Type B pancreatic cell (in vitro differentiated cells): ENCODE measurements around the gene SLC22A23. TPM values are rescaled to one million over a fixed set of nuclear protein-coding genes. Genes with fewer than 3 reads are reported as not detected.

Experiments
- DNase-seq: peaks from one replicate; pipeline ENCODE4 v3.0.0; 2021; ENCODE audit warnings: mixed read lengths; ENCODE audit not compliant: unreplicated experiment; ENCODE audit errors: extremely low spot score
- H3K27ac Mint-ChIP-seq: 2 replicates; pipeline ENCODE4 v1.8.0; 2021; ENCODE audit warnings: mild to moderate bottlenecking, mixed read lengths
- H3K27me3 Mint-ChIP-seq: 2 replicates; pipeline ENCODE4 v1.8.0; 2021; ENCODE audit warnings: mixed read lengths
- H3K36me3 Mint-ChIP-seq: 2 replicates; pipeline ENCODE4 v1.8.0; 2021; ENCODE audit warnings: mixed read lengths
- H3K4me1 Mint-ChIP-seq: one replicate; pipeline ENCODE4 v1.8.0; 2021; ENCODE audit warnings: mixed read lengths; ENCODE audit not compliant: unreplicated experiment
- H3K4me3 Mint-ChIP-seq: 2 replicates; pipeline ENCODE4 v1.8.0; 2021; ENCODE audit warnings: mild to moderate bottlenecking, mixed read lengths
- H3K9me3 Mint-ChIP-seq: 2 replicates; pipeline ENCODE4 v1.8.0; 2021; ENCODE audit warnings: mixed read lengths
- total RNA-seq: library from RNA; stranded (reverse); gene quantifications from 2 replicates; pipeline ENCODE4 v1.2.1, GENCODE V29; 2021; ENCODE audit warnings: low replicate concordance
- TF ChIP-seq, protein P1 (sequence below): fragments of 200-600 bp; sonication (generic); conservative IDR thresholded peaks from 2 replicates; pipeline ENCODE4 v1.5.0; 2021; ENCODE audit warnings: antibody characterized with exemption, mild to moderate bottlenecking

Gene SLC22A23
- total RNA-seq, 1 donor from 2014 or later = 36.6 TPM

DNA sequence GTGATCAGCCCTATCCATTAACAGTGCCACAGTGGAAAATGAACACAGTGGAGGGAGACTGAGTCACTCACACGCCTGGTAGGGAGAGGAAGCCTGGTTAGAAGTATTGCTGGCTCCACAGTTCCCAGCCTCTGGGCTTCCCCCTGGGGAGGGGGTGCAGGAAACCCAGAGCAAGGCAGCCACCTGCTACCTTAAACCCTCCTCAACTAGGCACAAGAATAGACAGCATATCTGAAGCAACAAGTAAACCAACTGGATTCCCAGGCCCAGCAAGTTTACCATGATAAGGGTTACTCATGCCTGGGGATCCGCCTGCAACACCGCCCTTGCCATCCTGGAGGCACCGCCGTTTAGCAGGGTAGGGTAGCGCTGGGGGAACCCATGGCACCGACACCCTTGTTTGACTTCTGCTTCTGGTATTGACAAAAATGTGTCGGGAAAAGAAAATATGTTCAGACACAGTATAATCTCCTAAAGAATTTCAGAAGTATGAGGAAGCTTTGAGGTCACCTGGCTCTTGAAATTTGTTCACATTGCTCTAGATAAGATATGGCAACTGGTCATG, 38.3 kb downstream of the SLC22A23 start:
- H3K36me3 Mint-ChIP-seq = peaks cover 5% of the 10 kb centered on the region
- H3K27me3 Mint-ChIP-seq = no peaks in the 10 kb centered on the region
- TF ChIP-seq, protein P1, sequence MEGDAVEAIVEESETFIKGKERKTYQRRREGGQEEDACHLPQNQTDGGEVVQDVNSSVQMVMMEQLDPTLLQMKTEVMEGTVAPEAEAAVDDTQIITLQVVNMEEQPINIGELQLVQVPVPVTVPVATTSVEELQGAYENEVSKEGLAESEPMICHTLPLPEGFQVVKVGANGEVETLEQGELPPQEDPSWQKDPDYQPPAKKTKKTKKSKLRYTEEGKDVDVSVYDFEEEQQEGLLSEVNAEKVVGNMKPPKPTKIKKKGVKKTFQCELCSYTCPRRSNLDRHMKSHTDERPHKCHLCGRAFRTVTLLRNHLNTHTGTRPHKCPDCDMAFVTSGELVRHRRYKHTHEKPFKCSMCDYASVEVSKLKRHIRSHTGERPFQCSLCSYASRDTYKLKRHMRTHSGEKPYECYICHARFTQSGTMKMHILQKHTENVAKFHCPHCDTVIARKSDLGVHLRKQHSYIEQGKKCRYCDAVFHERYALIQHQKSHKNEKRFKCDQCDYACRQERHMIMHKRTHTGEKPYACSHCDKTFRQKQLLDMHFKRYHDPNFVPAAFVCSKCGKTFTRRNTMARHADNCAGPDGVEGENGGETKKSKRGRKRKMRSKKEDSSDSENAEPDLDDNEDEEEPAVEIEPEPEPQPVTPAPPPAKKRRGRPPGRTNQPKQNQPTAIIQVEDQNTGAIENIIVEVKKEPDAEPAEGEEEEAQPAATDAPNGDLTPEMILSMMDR = no peak
- peaks cover 64% of the 10 kb centered on the region for H3K4me1 Mint-ChIP-seq
- H3K9me3 Mint-ChIP-seq = no peaks in the 10 kb centered on the region
- peak overlapping the region; percentile 25 for H3K4me3 Mint-ChIP-seq
- DNase-seq = no peak
- H3K27ac Mint-ChIP-seq = peak overlapping the region; percentile 81

DNA sequence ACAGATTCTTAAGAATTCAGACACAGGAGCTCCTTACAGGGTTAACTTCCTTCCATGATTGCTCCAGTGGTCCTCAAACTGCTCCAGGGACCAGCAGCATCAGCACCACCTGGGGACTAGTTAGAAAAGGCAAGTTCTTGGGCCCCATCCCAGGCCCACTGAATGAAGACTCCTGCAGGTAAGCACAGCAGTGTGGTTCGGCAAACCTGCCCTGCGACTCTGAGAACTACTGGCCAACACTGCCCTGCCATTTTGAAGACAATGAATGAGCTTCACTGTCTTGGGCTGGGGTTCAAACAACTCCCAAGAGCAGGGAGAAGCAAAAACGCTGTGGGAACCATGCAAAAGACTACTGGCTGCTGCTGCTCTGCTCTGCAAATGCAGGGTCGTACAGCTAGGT, 39.4 kb downstream of the SLC22A23 start:
- H3K4me3 Mint-ChIP-seq = peak overlapping the region; percentile 13
- H3K4me1 Mint-ChIP-seq = peaks cover 58% of the 10 kb centered on the region
- H3K9me3 Mint-ChIP-seq = peaks cover 4% of the 10 kb centered on the region
- peaks cover 16% of the 10 kb centered on the region for H3K36me3 Mint-ChIP-seq
- TF ChIP-seq, protein P1 = no peak
- H3K27me3 Mint-ChIP-seq = no peaks in the 10 kb centered on the region
- peak overlapping the region; percentile 81 for H3K27ac Mint-ChIP-seq
- DNase-seq = no peak

DNA sequence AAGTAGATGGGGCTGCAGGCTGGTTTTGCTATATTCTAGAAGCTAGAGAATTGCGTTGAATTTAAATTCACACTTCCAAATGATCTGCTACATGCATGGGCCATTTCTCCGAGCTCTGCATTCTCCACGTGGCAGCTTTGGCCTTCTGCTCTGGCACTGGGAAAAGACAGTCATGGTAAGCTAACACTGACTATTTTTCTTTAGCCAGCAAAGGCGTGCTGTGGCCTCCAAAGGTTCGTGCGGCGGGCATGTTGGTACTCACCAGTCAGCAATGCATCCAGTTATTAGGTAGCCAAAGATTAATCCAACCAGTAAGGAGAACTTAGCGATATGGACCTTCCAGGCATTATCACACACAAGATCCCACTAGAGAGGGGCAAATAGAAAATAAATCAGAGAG, 41.4 kb downstream of the SLC22A23 start:
- no peak for DNase-seq
- H3K27ac Mint-ChIP-seq = peak overlapping the region; percentile 14
- peaks cover 52% of the 10 kb centered on the region for H3K4me1 Mint-ChIP-seq
- H3K27me3 Mint-ChIP-seq = no peaks in the 10 kb centered on the region
- TF ChIP-seq, protein P1 = no peak
- peaks cover 9% of the 10 kb centered on the region for H3K9me3 Mint-ChIP-seq
- H3K36me3 Mint-ChIP-seq = peaks cover 26% of the 10 kb centered on the region
- no peak overlapping the region for H3K4me3 Mint-ChIP-seq

DNA sequence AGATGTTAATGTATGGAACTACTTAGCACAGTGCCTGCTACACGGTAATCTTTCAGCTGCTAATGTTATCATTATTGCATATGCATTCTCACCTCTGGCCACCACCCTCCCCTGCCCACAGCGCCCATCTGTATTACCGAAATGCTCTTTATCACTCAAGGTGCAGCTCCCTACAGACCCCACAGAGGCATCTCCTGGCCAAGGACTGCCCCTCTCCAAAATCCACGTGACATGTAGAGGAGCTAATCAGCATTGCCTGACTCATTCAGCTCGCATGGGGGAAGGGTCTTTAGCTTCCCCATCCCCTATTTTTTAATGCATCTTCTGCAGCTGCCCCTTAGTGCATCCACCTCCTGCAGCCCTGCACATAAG, 41.8 kb downstream of the SLC22A23 start:
- peaks cover 26% of the 10 kb centered on the region for H3K36me3 Mint-ChIP-seq
- peaks cover 56% of the 10 kb centered on the region for H3K4me1 Mint-ChIP-seq
- DNase-seq = no peak
- H3K27me3 Mint-ChIP-seq = no peaks in the 10 kb centered on the region
- TF ChIP-seq, protein P1 = no peak
- peak overlapping the region; percentile 91 for H3K27ac Mint-ChIP-seq
- H3K9me3 Mint-ChIP-seq = peaks cover 9% of the 10 kb centered on the region
- H3K4me3 Mint-ChIP-seq = peak overlapping the region; percentile 72

DNA sequence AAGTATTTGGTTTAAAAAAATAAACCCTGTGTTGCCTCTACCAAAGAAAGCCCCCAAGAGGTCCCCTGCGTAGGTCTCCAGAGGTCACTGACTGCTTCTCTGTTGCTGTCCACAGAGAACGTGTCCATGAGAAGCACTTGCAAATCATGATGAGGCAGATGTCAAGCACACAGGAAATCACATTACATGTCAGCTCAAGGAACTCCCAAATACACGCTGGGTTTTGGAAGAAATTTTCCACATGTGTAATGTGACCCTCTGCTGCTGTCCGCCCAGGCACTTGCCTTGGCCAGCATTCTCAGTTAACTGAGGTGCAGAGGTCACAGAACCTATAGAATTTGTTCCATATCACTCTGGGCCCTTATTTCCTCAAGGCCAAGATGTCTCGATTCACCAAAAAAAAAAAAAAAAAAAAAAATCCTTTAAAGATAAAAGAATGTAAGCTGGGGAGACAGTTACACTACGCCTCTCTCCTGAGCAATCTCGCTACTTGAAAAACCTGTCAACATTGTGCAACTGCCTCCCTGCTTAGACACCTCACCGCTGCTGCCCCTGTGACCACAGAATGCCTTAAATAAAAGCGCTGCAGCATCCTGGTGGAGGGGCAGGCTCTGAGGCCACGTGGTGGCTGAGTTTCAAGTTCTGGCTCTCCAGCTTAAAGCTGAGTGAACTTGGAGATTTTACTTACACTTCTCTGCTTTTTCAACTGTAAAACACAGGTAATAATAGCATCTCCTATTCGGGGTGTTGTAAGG, 42.3 kb downstream of the SLC22A23 start:
- H3K36me3 Mint-ChIP-seq = peaks cover 31% of the 10 kb centered on the region
- no peak for DNase-seq
- H3K4me3 Mint-ChIP-seq = peak overlapping the region; percentile 72
- TF ChIP-seq, protein P1 = no peak
- H3K9me3 Mint-ChIP-seq = peaks cover 9% of the 10 kb centered on the region
- peak overlapping the region; percentile 91 for H3K27ac Mint-ChIP-seq
- H3K4me1 Mint-ChIP-seq = peaks cover 56% of the 10 kb centered on the region
- H3K27me3 Mint-ChIP-seq = no peaks in the 10 kb centered on the region
